Measurements from ENCODE around the gene ST6GALNAC3.

ST6GALNAC3 gene

DNA sequence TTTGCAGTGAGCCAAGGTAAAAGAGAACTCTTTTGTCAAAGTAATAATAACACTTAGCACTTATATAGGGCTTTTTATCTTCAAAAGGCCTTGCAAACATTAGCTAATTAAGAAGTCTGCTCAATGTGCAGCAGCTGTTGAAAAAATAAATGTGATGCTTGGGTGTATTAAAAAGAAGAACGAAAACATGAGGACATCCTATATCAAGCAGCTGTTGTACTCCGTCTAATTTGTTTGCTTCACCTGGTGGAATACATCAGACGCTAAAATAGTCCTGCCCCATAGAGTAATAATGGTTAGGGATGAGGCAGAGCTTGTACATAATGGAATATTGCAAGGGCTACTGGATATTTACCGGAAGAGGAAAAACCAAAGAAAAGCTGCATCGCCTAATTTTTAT, 299.5 kb downstream of the ST6GALNAC3 start:
- H3K4me3 ChIP-seq (ENCODE audit: low read length in 2 of 2), result no peak overlapping the region
- H3K27me3 ChIP-seq (ENCODE audit: control insufficient read depth in 2 of 2, insufficient read depth in 2 of 2, low read length in 2 of 2), result no peaks in the 10 kb centered on the region

DNA sequence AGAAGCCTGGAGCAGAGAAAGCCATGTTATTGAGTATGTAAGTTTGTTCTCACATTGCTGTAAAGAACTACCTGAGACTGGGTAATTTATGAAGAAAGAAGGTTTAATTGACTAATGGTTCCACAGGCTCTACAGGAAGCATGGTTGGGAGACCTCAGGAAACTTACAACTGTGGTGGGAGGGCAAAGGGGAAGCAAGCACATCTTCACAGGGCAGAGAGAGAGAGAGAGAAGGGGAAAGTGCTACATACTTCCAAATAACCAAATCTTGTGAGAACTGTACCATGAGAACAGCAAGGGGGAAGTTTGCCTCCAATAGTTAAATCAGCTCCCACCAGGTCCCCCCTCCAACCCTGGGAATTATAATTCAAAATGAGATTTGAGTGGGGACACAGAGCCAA, 302.7 kb downstream of the ST6GALNAC3 start:
- no peak overlapping the region for H3K27ac ChIP-seq (ENCODE audit: low read depth in 2 of 2, low read length in 2 of 2)
- no peak overlapping the region for H3K4me3 ChIP-seq (ENCODE audit: low read length in 2 of 2)
- H3K4me1 ChIP-seq (ENCODE audit: control insufficient read depth in 2 of 2, insufficient read depth in 2 of 2, low read length in 2 of 2), result no peaks in the 10 kb centered on the region
- H3K9ac ChIP-seq (ENCODE audit: low read depth in 1 of 2, low read length in 2 of 2), result no peak overlapping the region
- H3K9me3 ChIP-seq (ENCODE audit: control insufficient read depth in 2 of 2, low read length in 2 of 2), result no peaks in the 10 kb centered on the region
- H3K36me3 ChIP-seq (ENCODE audit: control insufficient read depth in 2 of 2, insufficient read depth in 2 of 2, low read length in 2 of 2), result no peaks in the 10 kb centered on the region
- H3K27me3 ChIP-seq (ENCODE audit: control insufficient read depth in 2 of 2, insufficient read depth in 2 of 2, low read length in 2 of 2), result no peaks in the 10 kb centered on the region

More for the DNA sequence above, 299.5 kb downstream of the ST6GALNAC3 start:
- no peaks in the 10 kb centered on the region for H3K36me3 ChIP-seq (ENCODE audit: control insufficient read depth in 2 of 2, insufficient read depth in 2 of 2, low read length in 2 of 2)
- H3K9me3 ChIP-seq (ENCODE audit: control insufficient read depth in 2 of 2, low read length in 2 of 2), result no peaks in the 10 kb centered on the region
- no peak overlapping the region for H3K27ac ChIP-seq (ENCODE audit: low read depth in 2 of 2, low read length in 2 of 2)
- H3K4me1 ChIP-seq (ENCODE audit: control insufficient read depth in 2 of 2, insufficient read depth in 2 of 2, low read length in 2 of 2), result no peaks in the 10 kb centered on the region
- no peak overlapping the region for H3K9ac ChIP-seq (ENCODE audit: low read depth in 1 of 2, low read length in 2 of 2)

DNA sequence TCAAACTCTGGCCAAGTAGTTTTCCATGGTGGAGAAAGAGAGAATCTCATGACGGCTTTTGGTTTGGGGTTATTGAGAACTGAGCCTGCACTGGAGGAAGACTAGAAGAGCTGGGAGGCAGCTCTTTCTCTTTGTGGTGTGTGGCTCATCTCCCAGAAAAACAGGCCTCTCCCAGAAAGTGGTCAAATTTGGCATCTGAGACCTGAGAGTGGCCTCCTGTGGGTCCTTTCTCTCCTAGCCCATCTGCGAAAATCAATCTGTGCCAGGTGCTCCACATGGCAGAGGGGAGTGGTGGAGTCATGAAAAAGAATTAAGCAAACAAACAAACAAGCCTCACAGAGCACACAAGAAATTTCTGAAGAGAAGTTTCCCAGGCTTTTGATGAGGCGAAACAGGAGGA, 305.0 kb downstream of the ST6GALNAC3 start:
- H3K27me3 ChIP-seq (ENCODE audit: control insufficient read depth in 2 of 2, insufficient read depth in 2 of 2, low read length in 2 of 2), result no peaks in the 10 kb centered on the region
- no peak overlapping the region for H3K4me3 ChIP-seq (ENCODE audit: low read length in 2 of 2)
- H3K36me3 ChIP-seq (ENCODE audit: control insufficient read depth in 2 of 2, insufficient read depth in 2 of 2, low read length in 2 of 2), result no peaks in the 10 kb centered on the region
- no peaks in the 10 kb centered on the region for H3K4me1 ChIP-seq (ENCODE audit: control insufficient read depth in 2 of 2, insufficient read depth in 2 of 2, low read length in 2 of 2)
- no peak overlapping the region for H3K9ac ChIP-seq (ENCODE audit: low read depth in 1 of 2, low read length in 2 of 2)
- no peaks in the 10 kb centered on the region for H3K9me3 ChIP-seq (ENCODE audit: control insufficient read depth in 2 of 2, low read length in 2 of 2)
- no peak overlapping the region for H3K27ac ChIP-seq (ENCODE audit: low read depth in 2 of 2, low read length in 2 of 2)

DNA sequence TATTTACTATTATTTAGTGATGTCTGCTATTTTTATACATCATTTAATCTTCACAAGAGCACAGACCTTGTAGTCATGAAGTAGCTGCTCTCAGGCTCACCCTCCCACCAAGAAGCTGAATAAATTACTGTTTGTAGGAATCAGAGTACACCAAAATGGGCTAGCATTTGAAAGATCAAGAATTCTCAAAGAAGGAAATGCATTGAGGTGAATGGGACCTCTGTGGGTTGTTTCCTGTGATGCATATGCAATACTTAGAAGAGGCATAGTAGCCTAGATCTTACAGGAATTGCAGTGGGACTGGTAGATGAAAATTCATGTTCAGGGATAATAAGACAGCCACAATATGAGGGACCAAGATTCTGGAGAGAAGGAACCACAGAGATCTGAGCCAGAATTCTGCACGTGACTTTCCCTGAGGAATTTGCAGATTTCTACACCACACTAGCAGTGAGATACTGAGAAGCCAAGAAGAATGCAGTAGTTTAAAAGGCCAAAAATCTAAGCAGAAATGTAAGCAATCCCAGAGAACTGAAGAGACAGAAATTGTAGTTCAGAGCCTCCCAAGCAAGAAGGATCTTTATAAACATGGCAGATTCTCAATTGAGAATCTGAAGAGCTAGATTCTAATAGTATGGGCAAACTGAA, 307.0 kb downstream of the ST6GALNAC3 start:
- Histone ChIP-seq H3K36me3 (ENCODE audit: control insufficient read depth in 2 of 2, insufficient read depth in 2 of 2, low read length in 2 of 2) (no peaks in the 10 kb centered on the region), H3K9ac (ENCODE audit: low read depth in 1 of 2, low read length in 2 of 2) (no peak overlapping the region), H3K4me3 (ENCODE audit: low read length in 2 of 2) (no peak overlapping the region), H3K27ac (ENCODE audit: low read depth in 2 of 2, low read length in 2 of 2) (no peak overlapping the region), H3K27me3 (ENCODE audit: control insufficient read depth in 2 of 2, insufficient read depth in 2 of 2, low read length in 2 of 2) (no peaks in the 10 kb centered on the region), H3K9me3 (ENCODE audit: control insufficient read depth in 2 of 2, low read length in 2 of 2) (no peaks in the 10 kb centered on the region), H3K4me1 (ENCODE audit: control insufficient read depth in 2 of 2, insufficient read depth in 2 of 2, low read length in 2 of 2) (no peaks in the 10 kb centered on the region)

DNA sequence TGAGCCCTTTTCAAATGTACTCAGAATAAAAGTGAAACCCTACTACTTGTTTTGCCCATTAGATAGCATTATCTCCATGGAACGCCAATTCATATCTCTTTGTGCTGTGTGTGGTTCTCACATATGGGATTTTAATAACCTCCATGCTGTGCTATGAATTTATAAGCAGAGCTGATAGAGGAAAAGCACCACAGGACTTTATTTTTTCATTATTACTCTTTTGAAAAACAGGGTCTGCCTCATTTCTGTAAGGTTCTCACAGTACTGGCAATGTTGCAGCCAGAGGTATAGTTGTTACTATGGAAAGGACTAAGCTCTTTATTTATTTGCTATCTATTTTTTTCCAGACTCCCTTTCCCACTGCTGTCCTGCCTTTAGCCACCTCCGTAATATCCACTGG, 313.7 kb downstream of the ST6GALNAC3 start:
- H3K36me3 ChIP-seq (ENCODE audit: control insufficient read depth in 2 of 2, insufficient read depth in 2 of 2, low read length in 2 of 2), result no peaks in the 10 kb centered on the region
- H3K9ac ChIP-seq (ENCODE audit: low read depth in 1 of 2, low read length in 2 of 2), result no peak overlapping the region
- no peak overlapping the region for H3K4me3 ChIP-seq (ENCODE audit: low read length in 2 of 2)
- no peaks in the 10 kb centered on the region for H3K4me1 ChIP-seq (ENCODE audit: control insufficient read depth in 2 of 2, insufficient read depth in 2 of 2, low read length in 2 of 2)
- H3K9me3 ChIP-seq (ENCODE audit: control insufficient read depth in 2 of 2, low read length in 2 of 2), result no peaks in the 10 kb centered on the region
- no peak overlapping the region for H3K27ac ChIP-seq (ENCODE audit: low read depth in 2 of 2, low read length in 2 of 2)
- no peaks in the 10 kb centered on the region for H3K27me3 ChIP-seq (ENCODE audit: control insufficient read depth in 2 of 2, insufficient read depth in 2 of 2, low read length in 2 of 2)

DNA sequence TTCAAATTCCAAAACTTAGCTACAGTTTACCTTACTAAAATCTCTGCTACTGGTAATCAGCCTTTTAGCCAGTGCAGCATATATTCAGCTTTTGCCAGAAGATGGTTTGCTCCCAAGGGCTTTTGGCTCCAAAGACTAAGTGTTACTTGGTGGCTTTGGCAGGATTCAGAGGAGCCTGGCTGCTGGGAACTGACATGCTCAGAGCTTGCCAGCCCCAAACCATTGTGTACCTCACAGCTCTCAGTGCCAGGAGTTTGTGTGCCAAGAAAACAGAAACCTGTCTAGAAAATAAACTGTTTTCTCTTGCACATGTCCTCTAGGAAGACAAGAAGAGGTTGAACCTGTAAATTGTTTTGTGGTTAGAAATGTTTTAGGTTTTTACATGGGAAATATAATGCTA, 315.9 kb downstream of the ST6GALNAC3 start:
- Histone ChIP-seq H3K4me1 (ENCODE audit: control insufficient read depth in 2 of 2, insufficient read depth in 2 of 2, low read length in 2 of 2) (no peaks in the 10 kb centered on the region), H3K36me3 (ENCODE audit: control insufficient read depth in 2 of 2, insufficient read depth in 2 of 2, low read length in 2 of 2) (no peaks in the 10 kb centered on the region)

DNA sequence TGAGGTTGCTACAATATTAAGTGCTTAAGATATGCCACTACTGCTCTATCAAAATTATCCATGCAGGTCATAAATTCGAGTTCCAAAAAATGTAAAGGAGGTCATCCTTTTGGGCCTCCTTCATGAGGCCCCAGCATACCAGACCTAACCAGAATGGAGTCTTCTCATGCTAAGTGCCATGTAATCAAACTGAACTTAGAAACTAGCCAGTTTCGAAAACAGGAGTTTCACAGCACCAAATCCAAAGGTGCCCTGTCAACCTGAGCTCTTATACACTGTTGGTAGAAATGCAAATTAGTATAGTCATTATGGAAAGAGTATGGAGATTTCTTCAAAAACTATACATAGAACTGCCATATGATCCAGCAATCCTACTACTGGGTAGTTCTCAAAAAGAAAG, 320.5 kb downstream of the ST6GALNAC3 start:
- H3K27me3 ChIP-seq (ENCODE audit: control insufficient read depth in 2 of 2, insufficient read depth in 2 of 2, low read length in 2 of 2), result no peaks in the 10 kb centered on the region
- no peaks in the 10 kb centered on the region for H3K9me3 ChIP-seq (ENCODE audit: control insufficient read depth in 2 of 2, low read length in 2 of 2)
- H3K4me1 ChIP-seq (ENCODE audit: control insufficient read depth in 2 of 2, insufficient read depth in 2 of 2, low read length in 2 of 2), result no peaks in the 10 kb centered on the region
- H3K36me3 ChIP-seq (ENCODE audit: control insufficient read depth in 2 of 2, insufficient read depth in 2 of 2, low read length in 2 of 2), result no peaks in the 10 kb centered on the region
- no peak overlapping the region for H3K4me3 ChIP-seq (ENCODE audit: low read length in 2 of 2)
- no peak overlapping the region for H3K27ac ChIP-seq (ENCODE audit: low read depth in 2 of 2, low read length in 2 of 2)
- no peak overlapping the region for H3K9ac ChIP-seq (ENCODE audit: low read depth in 1 of 2, low read length in 2 of 2)

More for the DNA sequence above, 315.9 kb downstream of the ST6GALNAC3 start:
- H3K27ac ChIP-seq (ENCODE audit: low read depth in 2 of 2, low read length in 2 of 2), result no peak overlapping the region
- no peaks in the 10 kb centered on the region for H3K27me3 ChIP-seq (ENCODE audit: control insufficient read depth in 2 of 2, insufficient read depth in 2 of 2, low read length in 2 of 2)
- no peak overlapping the region for H3K4me3 ChIP-seq (ENCODE audit: low read length in 2 of 2)
- H3K9me3 ChIP-seq (ENCODE audit: control insufficient read depth in 2 of 2, low read length in 2 of 2), result no peaks in the 10 kb centered on the region
- no peak overlapping the region for H3K9ac ChIP-seq (ENCODE audit: low read depth in 1 of 2, low read length in 2 of 2)

DNA sequence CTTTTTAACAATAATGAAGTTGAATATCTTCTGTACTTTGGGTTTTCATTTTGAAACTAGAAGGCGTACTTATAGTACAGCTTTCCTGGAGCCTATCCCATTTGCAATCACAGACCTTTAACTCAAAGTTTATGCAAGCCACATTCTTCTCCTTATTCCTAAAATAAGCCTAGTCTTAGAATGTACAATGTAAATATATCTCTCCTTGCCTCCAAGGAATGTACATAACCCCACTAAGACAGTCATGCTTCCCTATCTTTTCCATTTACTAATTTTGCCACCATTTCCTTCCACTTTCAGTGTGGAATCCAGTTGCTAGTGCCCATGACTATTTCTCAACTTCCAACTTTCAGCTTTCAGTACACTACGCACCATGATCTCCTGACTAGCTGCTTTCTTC, 327.6 kb downstream of the ST6GALNAC3 start:
- Histone ChIP-seq H3K27me3 (ENCODE audit: control insufficient read depth in 2 of 2, insufficient read depth in 2 of 2, low read length in 2 of 2) (no peaks in the 10 kb centered on the region), H3K9ac (ENCODE audit: low read depth in 1 of 2, low read length in 2 of 2) (no peak overlapping the region), H3K9me3 (ENCODE audit: control insufficient read depth in 2 of 2, low read length in 2 of 2) (no peaks in the 10 kb centered on the region), H3K4me3 (ENCODE audit: low read length in 2 of 2) (no peak overlapping the region), H3K27ac (ENCODE audit: low read depth in 2 of 2, low read length in 2 of 2) (no peak overlapping the region), H3K36me3 (ENCODE audit: control insufficient read depth in 2 of 2, insufficient read depth in 2 of 2, low read length in 2 of 2) (no peaks in the 10 kb centered on the region), H3K4me1 (ENCODE audit: control insufficient read depth in 2 of 2, insufficient read depth in 2 of 2, low read length in 2 of 2) (no peaks in the 10 kb centered on the region)

DNA sequence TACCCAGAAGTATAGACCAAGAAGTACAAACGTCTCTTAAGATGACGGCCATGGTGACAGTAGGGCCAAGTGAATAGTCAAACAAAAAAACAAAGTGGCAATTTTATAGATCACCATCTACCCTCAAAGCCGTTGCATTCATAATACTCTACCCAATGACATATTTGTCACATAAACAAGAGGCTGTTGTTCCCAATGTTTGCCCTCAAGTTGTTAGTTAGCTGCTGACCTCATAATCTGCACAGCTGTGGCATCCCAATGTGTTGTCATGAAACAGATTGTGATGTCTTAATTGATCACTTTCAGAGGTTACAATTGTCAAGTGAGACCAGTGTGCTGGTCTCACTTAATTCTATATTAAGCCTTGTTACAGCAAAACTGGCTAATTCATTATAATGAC, 333.8 kb downstream of the ST6GALNAC3 start:
- Histone ChIP-seq H3K27me3 (ENCODE audit: control insufficient read depth in 2 of 2, insufficient read depth in 2 of 2, low read length in 2 of 2) (no peaks in the 10 kb centered on the region), H3K4me1 (ENCODE audit: control insufficient read depth in 2 of 2, insufficient read depth in 2 of 2, low read length in 2 of 2) (no peaks in the 10 kb centered on the region), H3K9ac (ENCODE audit: low read depth in 1 of 2, low read length in 2 of 2) (no peak overlapping the region), H3K36me3 (ENCODE audit: control insufficient read depth in 2 of 2, insufficient read depth in 2 of 2, low read length in 2 of 2) (no peaks in the 10 kb centered on the region), H3K4me3 (ENCODE audit: low read length in 2 of 2) (no peak overlapping the region), H3K27ac (ENCODE audit: low read depth in 2 of 2, low read length in 2 of 2) (no peak overlapping the region), H3K9me3 (ENCODE audit: control insufficient read depth in 2 of 2, low read length in 2 of 2) (no peaks in the 10 kb centered on the region)

DNA sequence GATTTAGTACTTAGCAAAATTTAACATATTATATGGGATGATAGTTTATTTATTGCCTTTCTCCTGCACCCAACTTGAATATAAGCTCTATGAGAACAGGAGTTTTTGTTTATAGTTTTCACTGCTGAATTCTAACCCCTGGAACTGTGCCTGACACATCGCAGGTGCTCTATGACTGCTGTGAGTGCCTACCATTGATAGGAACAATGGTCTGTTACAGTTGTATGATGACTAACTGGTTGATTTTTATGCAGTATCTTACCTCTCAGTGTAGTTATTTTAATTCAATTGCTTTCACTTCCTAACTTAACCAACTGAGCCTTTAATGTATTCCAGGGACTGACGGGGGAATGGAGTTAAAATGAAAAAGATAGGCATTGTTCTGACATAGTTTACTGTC, 336.0 kb downstream of the ST6GALNAC3 start:
- no peak overlapping the region for H3K9ac ChIP-seq (ENCODE audit: low read depth in 1 of 2, low read length in 2 of 2)
- no peaks in the 10 kb centered on the region for H3K9me3 ChIP-seq (ENCODE audit: control insufficient read depth in 2 of 2, low read length in 2 of 2)
- no peaks in the 10 kb centered on the region for H3K36me3 ChIP-seq (ENCODE audit: control insufficient read depth in 2 of 2, insufficient read depth in 2 of 2, low read length in 2 of 2)
- H3K4me1 ChIP-seq (ENCODE audit: control insufficient read depth in 2 of 2, insufficient read depth in 2 of 2, low read length in 2 of 2), result no peaks in the 10 kb centered on the region
- no peak overlapping the region for H3K27ac ChIP-seq (ENCODE audit: low read depth in 2 of 2, low read length in 2 of 2)
- no peaks in the 10 kb centered on the region for H3K27me3 ChIP-seq (ENCODE audit: control insufficient read depth in 2 of 2, insufficient read depth in 2 of 2, low read length in 2 of 2)
- H3K4me3 ChIP-seq (ENCODE audit: low read length in 2 of 2), result no peak overlapping the region

DNA sequence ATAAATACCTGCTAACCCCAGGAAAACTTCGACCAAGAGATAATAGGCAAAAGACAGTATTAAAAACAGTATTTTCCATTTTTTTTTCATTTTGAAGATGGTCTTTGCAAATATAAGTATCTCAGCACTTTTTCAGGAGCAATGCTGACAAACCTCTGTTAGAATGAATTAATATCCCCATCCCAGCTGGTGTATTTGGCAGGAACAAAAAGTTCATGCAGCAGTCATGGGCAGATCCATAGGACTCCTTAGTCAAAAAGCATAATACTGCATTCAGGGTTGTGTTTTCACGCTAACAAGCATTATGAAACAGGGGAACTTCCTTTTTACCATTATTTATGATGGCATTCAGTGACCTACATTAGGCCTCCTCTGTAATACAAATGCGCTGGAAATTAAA, 344.0 kb downstream of the ST6GALNAC3 start:
- H3K27me3 ChIP-seq (ENCODE audit: control insufficient read depth in 2 of 2, insufficient read depth in 2 of 2, low read length in 2 of 2), result no peaks in the 10 kb centered on the region
- no peak overlapping the region for H3K4me3 ChIP-seq (ENCODE audit: low read length in 2 of 2)
- H3K4me1 ChIP-seq (ENCODE audit: control insufficient read depth in 2 of 2, insufficient read depth in 2 of 2, low read length in 2 of 2), result no peaks in the 10 kb centered on the region
- no peak overlapping the region for H3K9ac ChIP-seq (ENCODE audit: low read depth in 1 of 2, low read length in 2 of 2)
- H3K9me3 ChIP-seq (ENCODE audit: control insufficient read depth in 2 of 2, low read length in 2 of 2), result no peaks in the 10 kb centered on the region
- H3K36me3 ChIP-seq (ENCODE audit: control insufficient read depth in 2 of 2, insufficient read depth in 2 of 2, low read length in 2 of 2), result no peaks in the 10 kb centered on the region
- H3K27ac ChIP-seq (ENCODE audit: low read depth in 2 of 2, low read length in 2 of 2), result no peak overlapping the region
